GM21576 (cell line): ENCODE data around the gene SH3PXD2B.
"Not testable (repeated sequence)": the region's sequence is repeated elsewhere in the genome, so short reads cannot be mapped to it uniquely, and the experiment has no call there.

Experiments used
- ATAC-seq: cut with Tn5 transposase; IDR thresholded peaks from one replicate; pipeline ENCODE4 v1.9.1; 2021; ENCODE audit warnings: mild to moderate bottlenecking, moderate library complexity; ENCODE audit not compliant: unreplicated experiment

SH3PXD2B gene

GRCh38 chr5:172345881-172346280 lies 108.4 kb downstream of the SH3PXD2B start:
- ATAC-seq, result no peak

GRCh38 chr5:172344855-172345409 lies 109.4 kb downstream of the SH3PXD2B start:
- ATAC-seq, result no peak

GRCh38 chr5:172343741-172344140 lies 110.6 kb downstream of the SH3PXD2B start:
- no peak for ATAC-seq

- no peak for ATAC-seq
Measured at GRCh38 chr5:172342918-172343317, 111.4 kb downstream of the SH3PXD2B start.

- ATAC-seq, result no peak
Measured at GRCh38 chr5:172339264-172340180, 114.8 kb downstream of the SH3PXD2B start.

GRCh38 chr5:172336676-172337285 lies 117.5 kb downstream of the SH3PXD2B start:
- ATAC-seq, result no peak

- no peak for ATAC-seq
Measured at GRCh38 chr5:172336264-172336663, 118.1 kb downstream of the SH3PXD2B start.

GRCh38 chr5:172335721-172336120 lies 118.6 kb downstream of the SH3PXD2B start:
- ATAC-seq, result no peak

- ATAC-seq, result no peak
Measured at GRCh38 chr5:172334641-172335040, 119.7 kb downstream of the SH3PXD2B start.

GRCh38 chr5:172334196-172334595 lies 120.1 kb downstream of the SH3PXD2B start:
- ATAC-seq, result no peak

- ATAC-seq, result not testable (repeated sequence)
Measured at GRCh38 chr5:172326901-172327300, 127.4 kb downstream of the SH3PXD2B start.

- no peak for ATAC-seq
Measured at GRCh38 chr5:172325452-172325851, 128.9 kb downstream of the SH3PXD2B start.

GRCh38 chr5:172322028-172322965 lies 132.0 kb downstream of the SH3PXD2B start:
- peak; percentile 56 for ATAC-seq

- no peak for ATAC-seq
Measured at GRCh38 chr5:172321593-172321992, 132.7 kb downstream of the SH3PXD2B start.

- no peak for ATAC-seq
Measured at GRCh38 chr5:172319708-172320441, 134.4 kb downstream of the SH3PXD2B start.

GRCh38 chr5:172315587-172316493 lies 138.5 kb downstream of the SH3PXD2B start:
- no peak for ATAC-seq

GRCh38 chr5:172313915-172314314 lies 140.4 kb downstream of the SH3PXD2B start:
- ATAC-seq, result no peak

- no peak for ATAC-seq
Measured at GRCh38 chr5:172312286-172312685, 142.0 kb downstream of the SH3PXD2B start.

- no peak for ATAC-seq
Measured at GRCh38 chr5:172311605-172312004, 142.7 kb downstream of the SH3PXD2B start.
